Kidney epithelial cell (primary cell): ENCODE data around the gene PCMT1. TPM values are rescaled to one million over a fixed set of nuclear protein-coding genes. Genes with fewer than 3 reads are reported as not detected.
"Not testable (repeated sequence)": the region's sequence is repeated elsewhere in the genome, so short reads cannot be mapped to it uniquely, and the experiment has no call there.

Experiments used
- DNase-seq: peaks from one replicate; pipeline ENCODE4 v3.0.0-alpha.2; 2010; ENCODE audit warnings: low read depth
- H3K27me3 ChIP-seq: 2 replicates; pipeline ENCODE4 v1.6.0; 2011; ENCODE audit warnings: low read length; ENCODE audit not compliant: control insufficient read depth, insufficient read depth
- H3K36me3 ChIP-seq: 2 replicates; pipeline ENCODE4 v1.5.1; 2011; ENCODE audit warnings: low read length; ENCODE audit not compliant: control insufficient read depth, insufficient read depth
- H3K4me3 ChIP-seq: 2 replicates; pipeline ENCODE4 v1.5.1; 2011; ENCODE audit warnings: low read depth, mild to moderate bottlenecking, control low read depth, low read length
- CTCF ChIP-seq: IDR thresholded peaks from 2 replicates; pipeline ENCODE4 v1.5.1; 2011; ENCODE audit warnings: mild to moderate bottlenecking, moderate library complexity, low read length, control low read depth, inconsistent platforms; ENCODE audit not compliant: insufficient read depth, poor library complexity, severe bottlenecking
- total RNA-seq: library from RNA; depleted of rRNA; stranded (reverse); fragments of >200 nt; gene quantifications from 2 replicates; pipeline ENCODE4 v1.2.3, GENCODE V29; 2015

The PCMT1 gene
- total RNA-seq, 1 donor from 2014 or later: 112 TPM

- Histone ChIP-seq H3K36me3 (no peaks in the 10 kb centered on the region), H3K4me3 (no peak overlapping the region), H3K27me3 (no peaks in the 10 kb centered on the region)
- DNase-seq: no peak
- TF ChIP-seq CTCF: no peak
These were observed 3.2 kb downstream of the PCMT1 start for GRCh38 chr6:149752600-149753373.

- not testable (repeated sequence) for H3K27me3 ChIP-seq, H3K4me3 ChIP-seq, H3K36me3 ChIP-seq, DNase-seq
These were observed 3.8 kb downstream of the PCMT1 start for GRCh38 chr6:149753374-149753637.

- no peaks in the 10 kb centered on the region for H3K27me3 ChIP-seq
- no peak for DNase-seq
- H3K36me3 ChIP-seq: no peaks in the 10 kb centered on the region
- no peak overlapping the region for H3K4me3 ChIP-seq
- TF ChIP-seq CTCF: no peak
These were observed 5.0 kb downstream of the PCMT1 start for GRCh38 chr6:149754548-149754947.

- Histone ChIP-seq H3K4me3 (no peak overlapping the region), H3K36me3 (no peaks in the 10 kb centered on the region), H3K27me3 (no peaks in the 10 kb centered on the region)
- TF ChIP-seq CTCF: no peak
- DNase-seq: no peak
These were observed 6.0 kb downstream of the PCMT1 start for GRCh38 chr6:149755300-149756260.

GRCh38 chr6:149756261-149756636, 6.7 kb downstream of the PCMT1 start:
- DNase-seq: no peak
- Histone ChIP-seq H3K4me3 (no peak overlapping the region), H3K36me3 (no peaks in the 10 kb centered on the region), H3K27me3 (no peaks in the 10 kb centered on the region)
- TF ChIP-seq CTCF: no peak

- no peak overlapping the region for H3K4me3 ChIP-seq
- no peak for TF ChIP-seq CTCF
- no peak for DNase-seq
- no peaks in the 10 kb centered on the region for H3K36me3 ChIP-seq
- H3K27me3 ChIP-seq: no peaks in the 10 kb centered on the region
These were observed 11.9 kb downstream of the PCMT1 start for GRCh38 chr6:149761438-149761837.
